ENCODE measurements around the gene PLAAT2.

Gene PLAAT2

DNA sequence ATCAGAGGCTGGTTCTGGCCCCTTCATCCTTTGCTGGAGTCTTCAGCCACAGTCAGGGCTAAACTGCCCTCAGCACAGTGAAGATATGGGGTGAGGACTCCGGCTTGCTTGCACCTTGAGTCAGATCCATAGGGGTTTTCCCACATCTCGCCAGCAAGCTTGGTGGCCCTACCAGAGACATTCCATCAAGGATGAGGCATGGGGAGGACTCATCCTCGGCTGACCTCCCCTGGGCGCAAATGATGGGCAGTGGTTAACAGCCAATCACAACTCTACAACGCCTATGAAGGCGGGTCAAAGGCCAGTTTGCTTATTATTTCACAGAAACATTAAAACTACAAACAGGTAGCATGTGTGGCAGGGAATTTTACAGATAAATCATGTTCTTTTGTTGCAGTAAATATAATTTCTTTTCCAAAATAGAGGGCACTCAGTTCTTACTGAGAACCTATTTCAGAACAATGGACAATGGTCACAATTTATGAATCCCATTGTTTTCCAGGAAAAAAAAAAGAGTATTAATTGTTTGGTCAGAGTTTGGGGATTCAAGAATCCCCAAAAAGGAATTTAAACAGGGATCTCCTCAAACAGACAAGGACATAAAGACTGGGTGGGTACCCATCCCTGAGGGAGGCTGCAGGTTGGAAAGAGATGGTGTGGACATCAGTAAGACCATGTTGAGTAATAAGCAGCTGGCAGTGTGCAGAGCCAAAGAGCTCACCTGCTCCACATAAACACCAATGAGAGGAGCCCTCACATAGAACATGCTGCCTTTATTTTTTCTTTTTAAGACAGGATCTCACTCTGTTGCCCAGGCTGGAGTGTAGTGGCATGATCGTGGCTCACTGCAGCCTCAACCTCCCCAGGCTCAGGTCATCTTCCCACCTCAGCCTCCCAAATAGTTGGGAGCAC lies 36.3 kb upstream of the PLAAT2 start:
- ATAC-seq (ENCODE audit: low read depth): peak; percentile 75
- TF ChIP-seq, protein P1, sequence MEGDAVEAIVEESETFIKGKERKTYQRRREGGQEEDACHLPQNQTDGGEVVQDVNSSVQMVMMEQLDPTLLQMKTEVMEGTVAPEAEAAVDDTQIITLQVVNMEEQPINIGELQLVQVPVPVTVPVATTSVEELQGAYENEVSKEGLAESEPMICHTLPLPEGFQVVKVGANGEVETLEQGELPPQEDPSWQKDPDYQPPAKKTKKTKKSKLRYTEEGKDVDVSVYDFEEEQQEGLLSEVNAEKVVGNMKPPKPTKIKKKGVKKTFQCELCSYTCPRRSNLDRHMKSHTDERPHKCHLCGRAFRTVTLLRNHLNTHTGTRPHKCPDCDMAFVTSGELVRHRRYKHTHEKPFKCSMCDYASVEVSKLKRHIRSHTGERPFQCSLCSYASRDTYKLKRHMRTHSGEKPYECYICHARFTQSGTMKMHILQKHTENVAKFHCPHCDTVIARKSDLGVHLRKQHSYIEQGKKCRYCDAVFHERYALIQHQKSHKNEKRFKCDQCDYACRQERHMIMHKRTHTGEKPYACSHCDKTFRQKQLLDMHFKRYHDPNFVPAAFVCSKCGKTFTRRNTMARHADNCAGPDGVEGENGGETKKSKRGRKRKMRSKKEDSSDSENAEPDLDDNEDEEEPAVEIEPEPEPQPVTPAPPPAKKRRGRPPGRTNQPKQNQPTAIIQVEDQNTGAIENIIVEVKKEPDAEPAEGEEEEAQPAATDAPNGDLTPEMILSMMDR (IDR thresholded peaks at IDR 0.05; ENCODE audit: poor library complexity, severe bottlenecking): no peak
- no peak for DNase-seq (ENCODE audit: low spot score)
- no peaks in the 10 kb centered on the region for H3K36me3 ChIP-seq (ENCODE audit: low read depth)
- no peaks in the 10 kb centered on the region for H3K4me1 ChIP-seq (ENCODE audit: insufficient read depth, poor library complexity, severe bottlenecking)
- no peaks in the 10 kb centered on the region for H3K9me3 ChIP-seq (ENCODE audit: severe bottlenecking)
- no peaks in the 10 kb centered on the region for H3K27me3 ChIP-seq (ENCODE audit: insufficient read depth, poor library complexity, severe bottlenecking)
- H3K27ac ChIP-seq (ENCODE audit: poor library complexity, severe bottlenecking): no peak overlapping the region
- H3K4me3 ChIP-seq (ENCODE audit: severe bottlenecking): no peak overlapping the region

DNA sequence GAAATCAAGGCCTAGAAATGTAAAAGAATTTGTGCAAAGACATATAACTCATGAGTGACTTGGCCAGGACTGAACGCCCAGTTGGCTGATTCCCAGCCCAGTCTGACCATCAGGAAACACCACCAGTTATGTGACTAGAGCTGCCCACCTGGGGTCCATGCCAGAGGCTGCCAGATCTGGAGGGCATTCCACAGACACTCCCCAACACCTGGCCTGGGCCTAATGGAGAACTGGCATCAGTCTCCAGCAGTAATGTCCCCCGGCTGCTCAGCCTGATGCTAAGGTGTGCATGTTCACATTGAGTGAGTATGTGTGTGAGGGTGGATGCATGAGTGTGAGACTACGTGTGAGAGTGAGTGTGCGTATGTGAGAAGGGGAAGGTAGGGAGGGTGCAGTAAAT lies 35.4 kb upstream of the PLAAT2 start:
- no peak overlapping the region for H3K27ac ChIP-seq (ENCODE audit: poor library complexity, severe bottlenecking)
- H3K4me3 ChIP-seq (ENCODE audit: severe bottlenecking): no peak overlapping the region
- ATAC-seq (ENCODE audit: low read depth): no peak; the same call in 2 of the 3 replicates
- TF ChIP-seq, protein P1 (IDR thresholded peaks at IDR 0.05; ENCODE audit: poor library complexity, severe bottlenecking): no peak
- no peaks in the 10 kb centered on the region for H3K4me1 ChIP-seq (ENCODE audit: insufficient read depth, poor library complexity, severe bottlenecking)
- no peaks in the 10 kb centered on the region for H3K36me3 ChIP-seq (ENCODE audit: low read depth)
- no peaks in the 10 kb centered on the region for H3K9me3 ChIP-seq (ENCODE audit: severe bottlenecking)
- no peaks in the 10 kb centered on the region for H3K27me3 ChIP-seq (ENCODE audit: insufficient read depth, poor library complexity, severe bottlenecking)
- DNase-seq (ENCODE audit: low spot score): no peak

DNA sequence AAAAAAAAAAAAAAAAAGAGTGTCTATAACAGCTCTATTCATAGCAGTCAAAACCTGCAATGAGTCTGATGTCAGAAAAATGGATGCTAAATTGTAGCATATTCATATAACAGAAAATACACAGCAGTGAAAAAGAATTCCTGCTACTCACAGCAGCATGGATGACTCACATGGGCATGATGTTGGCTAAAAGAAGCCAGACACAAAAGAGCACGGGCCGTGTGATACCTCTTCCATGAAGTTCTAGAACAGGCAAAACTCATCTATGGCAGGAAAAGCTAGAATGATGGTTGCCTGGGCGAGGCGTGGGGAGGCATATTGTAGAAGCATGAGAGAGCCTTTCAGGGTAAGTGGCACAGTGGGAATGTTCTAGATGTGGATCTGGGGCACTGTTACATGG lies 32.1 kb upstream of the PLAAT2 start:
- Histone ChIP-seq H3K36me3 (ENCODE audit: low read depth) (no peaks in the 10 kb centered on the region), H3K27ac (ENCODE audit: poor library complexity, severe bottlenecking) (no peak overlapping the region), H3K9me3 (ENCODE audit: severe bottlenecking) (no peaks in the 10 kb centered on the region), H3K4me1 (ENCODE audit: insufficient read depth, poor library complexity, severe bottlenecking) (no peaks in the 10 kb centered on the region), H3K4me3 (ENCODE audit: severe bottlenecking) (no peak overlapping the region), H3K27me3 (ENCODE audit: insufficient read depth, poor library complexity, severe bottlenecking) (no peaks in the 10 kb centered on the region)
- TF ChIP-seq, protein P1 (IDR thresholded peaks at IDR 0.05; ENCODE audit: poor library complexity, severe bottlenecking): no peak
- ATAC-seq (ENCODE audit: low read depth): no peak
- no peak for DNase-seq (ENCODE audit: low spot score)

DNA sequence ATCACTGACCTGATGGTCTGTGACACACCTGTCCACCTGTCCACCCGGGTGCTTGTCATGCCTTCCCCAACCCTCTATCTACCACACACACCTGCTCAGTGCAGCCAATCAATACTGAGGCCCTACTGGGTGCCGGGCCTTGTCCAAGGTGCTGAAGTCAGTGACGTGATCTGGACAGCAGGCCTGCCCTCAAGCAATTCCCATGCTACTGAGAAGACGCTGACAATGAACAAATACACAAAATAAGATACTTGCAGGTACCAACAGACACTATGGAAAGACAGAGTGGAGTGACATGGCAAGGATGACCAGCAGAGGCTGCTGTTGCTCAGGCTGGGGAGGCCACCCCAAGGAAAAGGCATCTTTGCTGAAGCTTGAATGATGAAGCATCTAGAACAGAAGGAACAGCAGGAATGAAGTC lies 29.8 kb upstream of the PLAAT2 start:
- DNase-seq (ENCODE audit: low spot score) (no peak), ATAC-seq (ENCODE audit: low read depth) (peak; percentile 67)
- no peaks in the 10 kb centered on the region for H3K9me3 ChIP-seq (ENCODE audit: severe bottlenecking)
- no peaks in the 10 kb centered on the region for H3K4me1 ChIP-seq (ENCODE audit: insufficient read depth, poor library complexity, severe bottlenecking)
- H3K4me3 ChIP-seq (ENCODE audit: severe bottlenecking): no peak overlapping the region
- no peak overlapping the region for H3K27ac ChIP-seq (ENCODE audit: poor library complexity, severe bottlenecking)
- H3K36me3 ChIP-seq (ENCODE audit: low read depth): no peaks in the 10 kb centered on the region
- H3K27me3 ChIP-seq (ENCODE audit: insufficient read depth, poor library complexity, severe bottlenecking): no peaks in the 10 kb centered on the region
- TF ChIP-seq, protein P1 (IDR thresholded peaks at IDR 0.05; ENCODE audit: poor library complexity, severe bottlenecking): peak; percentile 65
